Sciatic nerve (tissue), 2 donors: ENCODE data around the gene HOXB6. TPM values are rescaled to one million over a fixed set of nuclear protein-coding genes. Genes with fewer than 3 reads are reported as not detected.

Source experiments
- ATAC-seq: fragments of 200-7000 bp; cut with Tn5 transposase; one replicate; pipeline ENCODE4 v1.9.1; 2020; ENCODE audit warnings: mild to moderate bottlenecking, moderate library complexity
- DNase-seq: peaks from one replicate; pipeline ENCODE4 v3.0.0-alpha.2; 2020; ENCODE audit warnings: low spot score
- intact Hi-C: fragments of 100-400 bp; cut with DNase I; formaldehyde crosslinking; loops from one replicate; pipeline ENCODE4 v1.14.2; 2022
- total RNA-seq: library from RNA; stranded (reverse); fragmentation: NEBNext Ultra II Directional; extraction: Animal tissue kit (Norgen Biotek cat#: 25700); gene quantifications from one replicate; pipeline ENCODE4 v1.2.1, GENCODE V29; 2021
- donor health status: DM: no; HTN: no; CAD: no.
- donor health status: DM: no; HTN: no; CAD: no.

HOXB6 gene
- total RNA-seq, 1 donor from 2014 or later, result 6.3 TPM

DNA sequence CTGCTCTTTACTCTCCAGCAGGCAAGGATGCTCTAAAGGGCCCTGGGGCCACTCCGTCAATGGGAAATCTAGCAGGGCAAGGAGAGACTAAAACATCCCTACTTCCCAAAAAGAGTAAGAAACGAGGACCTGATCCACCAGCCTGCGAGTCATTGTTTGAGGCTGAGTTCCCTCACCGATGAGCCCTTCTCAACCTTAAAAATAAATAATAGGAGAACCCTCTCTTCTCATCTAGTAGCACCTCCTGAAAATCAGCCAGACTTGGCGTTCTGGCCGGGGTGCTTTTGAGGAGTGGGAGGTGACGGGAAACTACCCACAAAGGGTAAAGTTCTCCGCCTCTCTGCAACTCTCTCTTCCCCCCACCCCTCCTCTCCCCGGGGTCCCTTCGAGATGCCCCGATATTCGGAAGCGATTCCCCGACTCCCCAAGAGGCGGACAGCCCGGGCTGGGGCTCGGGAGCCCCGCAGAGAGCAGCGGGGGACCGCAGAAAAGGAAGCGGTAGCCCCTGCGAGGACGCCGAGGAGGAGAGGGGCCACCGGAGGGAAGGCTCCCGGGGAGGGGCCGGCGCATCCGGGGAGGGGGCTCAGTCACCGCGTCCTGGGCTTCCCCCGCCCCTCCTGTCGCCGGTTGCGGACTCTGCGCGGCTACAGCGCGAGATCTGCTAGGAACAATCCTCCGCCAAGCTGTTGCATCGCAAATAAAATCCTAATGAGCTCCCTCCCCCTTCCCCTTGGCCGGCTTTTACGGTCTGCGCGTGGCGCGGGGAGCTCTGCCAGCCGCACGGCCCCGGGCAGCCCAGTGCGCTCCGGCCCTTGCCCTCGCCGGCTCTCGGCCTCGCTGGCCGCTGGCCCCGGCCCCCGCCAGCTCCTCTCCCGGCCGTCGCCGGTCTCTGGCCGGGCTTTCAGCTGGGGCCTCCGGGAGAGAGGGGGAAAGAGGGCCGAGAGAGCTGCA lies 20.0 kb upstream of the HOXB6 start:
- peak; percentile 43 for ATAC-seq
- DNase-seq, result no peak
- intact Hi-C loops, result no loop called here

DNA sequence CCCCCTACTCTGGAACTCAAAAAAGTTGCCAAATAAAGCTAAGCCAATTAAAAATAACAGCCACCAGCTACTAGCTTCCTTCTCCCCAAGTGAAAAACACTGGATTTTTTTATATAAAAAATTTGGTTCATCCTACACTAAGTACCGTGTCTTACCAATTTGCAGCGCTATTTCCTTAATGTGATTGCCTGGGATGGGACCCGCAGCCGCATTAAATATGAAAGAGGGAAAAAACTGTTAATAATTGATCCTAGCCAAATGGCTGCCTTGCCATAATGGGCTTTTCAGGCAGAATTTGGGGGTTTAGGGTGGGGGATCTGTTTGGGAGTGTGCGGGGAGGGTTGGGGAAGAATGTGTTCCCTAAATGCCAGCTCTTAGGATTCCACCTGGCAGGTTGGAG lies 19.3 kb upstream of the HOXB6 start:
- ATAC-seq (no peak), DNase-seq (no peak)
- intact Hi-C loops, result no loop called here

DNA sequence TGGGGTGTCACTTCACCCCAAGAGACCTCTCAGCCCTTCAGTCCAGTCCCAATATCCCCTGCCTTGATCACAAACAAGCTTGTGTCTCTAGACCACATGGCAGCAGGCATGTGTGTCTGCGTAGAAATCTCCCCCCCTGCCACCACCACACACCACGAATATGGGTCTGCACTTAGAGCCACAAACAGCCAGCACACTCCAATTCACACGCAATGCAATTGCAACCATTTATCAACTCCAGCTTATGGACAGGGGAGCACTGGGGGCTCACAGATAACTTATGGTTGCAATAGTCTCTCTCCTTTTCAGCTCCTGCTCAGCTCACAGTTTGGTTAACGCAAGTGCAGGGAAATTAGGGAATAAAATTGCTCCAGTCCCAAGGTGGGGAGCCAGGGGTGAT lies 18.8 kb upstream of the HOXB6 start:
- intact Hi-C loops, result no loop called here
- DNase-seq (no peak), ATAC-seq (no peak)

DNA sequence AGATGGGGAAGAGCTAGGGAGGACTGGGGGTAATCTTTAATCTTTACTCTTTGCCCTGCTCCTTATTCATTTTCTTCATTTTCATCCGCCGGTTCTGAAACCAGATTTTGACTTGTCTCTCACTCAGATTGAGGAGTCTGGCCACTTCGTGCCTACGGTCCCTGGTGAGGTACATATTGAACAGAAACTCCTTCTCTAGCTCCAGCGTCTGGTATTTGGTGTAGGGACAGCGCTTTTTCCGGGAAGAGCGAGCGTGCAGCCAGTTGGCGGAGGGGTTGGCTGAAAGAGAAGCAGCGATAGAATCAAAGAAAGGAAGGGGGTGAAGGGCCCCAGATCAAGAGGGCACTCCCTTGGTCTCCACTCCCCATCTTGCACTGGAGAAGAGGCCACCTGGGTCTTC lies 18.1 kb upstream of the HOXB6 start:
- no peak for ATAC-seq
- no peak for DNase-seq
- intact Hi-C loops, result no loop called here

DNA sequence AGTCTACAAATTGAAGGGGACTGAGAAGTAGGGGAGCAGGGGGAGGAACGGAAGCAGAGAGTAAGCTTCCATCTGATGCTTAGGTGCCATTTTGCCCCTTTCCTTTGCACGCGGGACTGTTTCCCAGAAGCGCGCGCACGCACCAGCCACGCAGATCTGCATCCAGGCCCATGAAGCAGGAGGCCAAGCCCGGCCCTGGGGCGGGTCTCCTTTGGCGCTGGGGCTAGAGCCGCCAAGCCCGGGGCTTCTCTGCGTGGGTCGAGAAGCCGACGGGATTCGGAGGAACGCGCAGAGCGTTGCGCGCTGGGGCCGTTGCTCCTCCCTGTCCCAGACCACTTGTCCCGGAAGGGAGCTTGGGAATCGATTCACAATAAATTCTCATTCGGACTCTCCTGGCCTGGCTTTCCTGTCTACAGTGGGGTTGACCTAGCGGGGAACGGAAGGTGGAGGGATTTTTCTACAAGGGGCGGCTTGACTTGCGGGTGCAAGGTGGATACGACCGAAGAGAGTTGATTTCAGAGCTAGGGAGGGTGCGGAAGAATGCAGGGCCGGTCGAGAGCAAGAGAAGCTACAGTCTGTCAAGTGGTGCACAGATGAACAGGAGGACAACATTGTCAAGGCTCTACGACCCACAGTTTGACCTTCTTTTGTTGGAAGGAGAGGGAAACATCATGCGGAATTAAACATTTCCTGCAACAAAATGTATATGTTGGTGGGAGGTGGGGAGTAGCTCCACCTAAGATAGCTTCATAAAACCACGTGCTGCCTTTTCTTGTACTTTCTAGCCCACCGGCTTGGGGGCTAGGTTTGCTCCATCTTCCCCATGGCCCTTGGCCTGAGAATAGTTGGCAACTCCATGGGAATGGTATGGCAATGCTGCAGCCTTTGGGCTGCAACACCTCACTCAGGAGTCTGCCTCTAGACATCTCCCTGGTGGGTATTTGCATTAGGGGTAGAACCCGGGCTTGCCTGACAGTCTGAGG lies 16.9 kb upstream of the HOXB6 start:
- intact Hi-C loops, result no loop called here
- ATAC-seq, result no peak
- DNase-seq, result no peak

DNA sequence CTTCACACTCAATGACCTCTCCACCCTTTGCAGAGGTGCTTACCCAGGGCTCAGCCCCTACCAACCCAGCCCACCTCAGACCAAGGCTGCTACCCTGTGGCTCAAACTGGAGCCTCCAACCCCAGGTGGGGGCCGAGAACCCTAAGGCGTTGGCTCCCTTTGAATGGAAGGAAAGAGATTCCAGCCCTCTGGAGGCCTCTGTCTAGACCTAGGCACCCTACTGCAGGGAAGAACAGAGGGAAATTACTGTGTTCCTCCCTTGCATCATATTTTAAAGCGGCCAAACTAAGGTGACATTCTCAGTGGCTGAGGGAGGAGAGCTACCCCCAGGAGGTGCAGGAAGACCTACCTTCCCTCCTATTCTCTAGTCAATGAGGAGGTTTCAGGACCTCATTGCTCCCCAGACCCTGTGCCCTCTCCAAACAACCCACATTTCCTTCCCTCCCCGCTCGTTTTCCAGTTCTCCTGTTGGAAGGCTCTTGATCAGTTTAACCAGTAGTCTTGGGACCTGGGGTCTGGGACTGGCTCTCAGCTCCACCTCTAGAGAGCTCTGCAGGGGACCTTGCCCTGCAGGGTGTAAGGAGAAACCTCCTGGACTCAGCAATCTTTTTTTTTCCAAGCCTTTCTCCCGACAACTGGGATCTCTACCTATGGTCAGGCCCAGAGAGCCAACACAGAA lies 15.8 kb upstream of the HOXB6 start:
- DNase-seq, result no peak
- intact Hi-C loops, result no loop called here
- no peak for ATAC-seq

DNA sequence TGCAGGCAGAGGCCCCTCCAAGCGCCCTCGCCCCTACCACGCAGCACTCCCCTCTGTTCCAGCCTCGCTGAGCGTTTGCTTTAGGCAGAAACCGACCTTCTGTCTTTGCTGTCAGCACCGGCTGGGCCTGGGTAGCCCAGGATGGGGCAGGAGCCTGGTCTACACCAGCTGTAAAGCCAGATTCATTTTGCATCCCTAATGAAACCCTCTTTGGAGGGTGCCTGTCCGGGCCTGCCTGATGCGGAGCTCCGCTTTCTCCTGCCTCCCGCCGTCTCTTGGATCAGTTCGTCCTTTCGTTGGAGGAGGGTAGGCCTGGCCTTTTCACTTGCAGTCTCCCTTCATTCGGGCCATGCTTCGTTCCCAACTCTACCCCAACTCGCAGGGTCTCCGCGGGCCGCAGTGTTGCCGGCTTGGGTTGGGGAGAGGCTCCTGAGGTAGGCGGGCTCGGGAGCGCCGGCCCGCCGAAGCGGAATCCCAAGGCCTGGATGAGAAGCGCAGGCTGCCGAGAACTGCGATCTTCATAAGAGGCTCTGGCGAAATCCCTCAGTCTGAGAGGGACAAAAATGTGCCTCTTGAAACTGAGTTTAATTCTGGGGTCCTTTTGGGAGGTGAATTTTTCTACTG lies 15.2 kb upstream of the HOXB6 start:
- ATAC-seq (no peak), DNase-seq (no peak)
- intact Hi-C loops, result no loop called here

DNA sequence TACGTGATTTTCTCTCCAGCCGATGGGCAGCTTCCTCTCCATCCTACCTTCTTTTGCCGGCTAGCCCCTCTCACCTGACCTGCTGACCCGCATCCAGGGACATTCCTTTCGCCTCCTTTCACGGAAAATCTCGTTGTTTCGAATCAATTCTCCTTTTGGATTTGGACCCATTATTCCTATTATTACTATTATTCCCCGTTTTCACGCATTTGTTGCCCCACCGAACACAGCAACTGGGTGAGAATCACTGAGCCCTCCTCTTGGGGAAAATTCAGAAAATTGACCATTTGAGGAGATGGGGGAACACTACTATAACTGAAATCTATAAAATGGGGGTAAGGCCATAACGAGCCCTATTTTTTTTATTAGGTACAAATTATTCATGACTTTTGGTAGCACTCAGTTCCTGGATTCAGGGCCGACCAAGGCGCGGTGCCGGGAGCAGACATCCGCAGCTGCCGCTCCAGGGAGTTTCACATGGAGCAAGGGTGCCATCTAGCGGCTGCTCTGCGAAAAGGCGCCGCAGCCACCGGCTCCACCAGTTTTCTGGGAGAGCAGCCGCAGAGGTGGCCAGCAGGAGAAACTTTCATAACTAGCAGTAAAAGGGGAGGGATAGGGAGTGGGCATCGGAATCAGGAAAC lies 13.6 kb upstream of the HOXB6 start:
- ATAC-seq (peak; percentile 95), DNase-seq (peak; percentile 94)
- intact Hi-C loops, result no loop called here

DNA sequence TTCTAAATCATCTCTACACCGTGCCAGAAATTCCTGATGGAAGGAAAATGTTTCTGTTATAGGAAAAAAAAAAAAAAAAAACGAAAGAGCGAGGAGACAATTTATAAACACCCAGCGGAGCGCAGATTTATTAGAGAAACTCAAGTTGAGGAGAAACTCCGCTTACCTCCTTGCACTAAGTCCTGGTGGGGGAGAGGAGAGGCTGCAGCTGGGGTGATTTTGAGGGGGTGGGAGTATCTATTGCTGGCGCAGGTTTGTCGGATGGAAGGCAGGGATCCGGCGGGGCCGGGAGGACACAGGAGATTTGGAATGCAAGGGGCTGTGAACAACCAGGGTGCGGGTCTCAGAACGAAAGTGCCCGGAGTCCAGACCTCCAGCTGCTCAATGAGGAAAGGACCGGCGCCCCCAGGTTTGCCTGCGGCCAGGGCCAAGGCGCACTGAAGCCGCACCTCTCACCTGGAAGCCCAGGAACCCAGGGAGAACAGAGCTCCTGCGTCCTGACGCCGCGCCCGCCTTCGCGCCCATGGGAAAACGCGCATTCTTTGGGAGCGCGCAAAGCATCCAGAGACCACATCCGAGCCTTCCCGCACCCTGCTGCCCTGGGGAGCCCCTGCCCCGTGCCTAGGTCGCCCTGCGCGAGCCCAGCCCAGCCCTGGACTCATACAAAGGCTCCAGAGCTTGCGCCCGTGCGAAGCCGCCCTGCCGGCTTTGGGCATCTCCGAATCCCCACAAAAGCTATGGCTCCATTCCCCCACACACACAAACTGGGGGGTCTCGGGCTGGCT lies 12.9 kb upstream of the HOXB6 start:
- intact Hi-C loops, result no loop called here
- ATAC-seq (no peak), DNase-seq (no peak)

DNA sequence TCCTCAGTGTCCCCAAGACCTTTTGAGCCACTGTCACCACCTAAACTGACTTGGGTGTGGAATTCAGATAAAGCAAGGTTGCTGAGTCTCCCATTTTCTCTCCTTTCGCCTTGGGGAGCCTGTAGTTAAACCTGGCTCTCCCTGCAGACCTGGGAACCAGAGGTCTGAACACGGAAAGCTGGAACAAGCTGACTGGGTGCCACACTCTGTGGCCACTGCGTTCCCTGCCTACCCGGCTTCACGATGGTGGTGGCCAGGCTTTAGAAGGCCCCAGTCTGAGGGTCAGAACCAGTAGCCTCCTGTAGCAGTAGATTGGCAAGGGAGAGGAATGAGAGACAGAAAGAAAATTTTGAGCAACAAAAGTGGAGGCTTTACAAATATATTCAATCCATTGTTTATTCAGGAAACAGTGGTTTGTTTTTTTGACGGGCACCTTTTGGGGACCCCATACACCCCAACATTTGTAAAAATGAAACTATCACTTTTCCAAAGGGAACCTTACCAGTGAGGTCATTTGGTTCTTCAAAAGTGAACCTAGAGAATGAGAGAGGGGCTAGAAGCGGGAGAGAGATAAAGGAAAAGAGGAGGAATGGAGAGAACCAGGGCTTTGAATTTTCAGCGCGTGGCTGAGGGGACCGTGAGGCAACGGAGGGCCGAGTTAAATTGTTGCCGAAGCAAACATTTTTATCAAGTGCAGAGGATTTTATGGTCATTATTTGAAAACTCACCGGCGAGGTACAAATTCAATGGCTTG lies 12.1 kb upstream of the HOXB6 start:
- no peak for DNase-seq
- ATAC-seq, result no peak
- intact Hi-C loops, result no loop called here

DNA sequence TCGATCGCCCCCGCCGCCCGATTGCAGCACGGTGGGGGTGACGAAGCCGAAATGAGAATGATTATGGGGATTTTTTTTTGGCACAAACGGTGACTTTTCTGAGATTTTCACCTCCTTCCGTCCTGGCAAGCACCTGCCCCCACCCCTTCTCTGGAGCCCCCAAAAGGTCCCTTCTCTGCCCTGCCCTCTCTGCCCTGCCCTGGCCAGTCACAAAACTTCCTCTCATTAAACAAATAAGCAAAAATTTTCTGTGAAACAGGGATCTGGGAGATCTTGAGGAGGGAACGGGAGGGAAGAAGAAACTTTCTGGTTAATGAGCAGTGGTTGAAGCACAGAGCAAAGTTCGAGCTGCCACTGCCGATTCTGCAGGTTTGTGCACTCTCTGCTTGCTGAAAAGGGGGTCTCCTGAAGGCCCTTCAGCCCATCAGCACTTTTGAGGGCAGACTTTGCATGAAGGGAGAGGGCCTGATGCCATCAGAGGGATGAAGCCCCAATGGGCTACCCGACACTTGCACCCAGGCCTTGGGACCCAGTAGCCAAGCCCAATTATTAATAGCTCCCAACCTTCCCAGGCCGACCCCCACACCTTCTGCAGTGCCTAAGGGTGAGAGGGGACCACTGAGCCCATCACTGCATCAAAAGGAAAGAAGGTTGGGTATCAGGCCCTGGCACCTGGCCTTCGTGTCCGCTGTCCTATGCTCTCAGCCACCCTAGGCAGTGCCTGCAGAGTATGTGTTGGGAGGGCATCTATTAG lies 11.4 kb upstream of the HOXB6 start:
- DNase-seq (no peak), ATAC-seq (no peak)
- intact Hi-C loops, result no loop called here

DNA sequence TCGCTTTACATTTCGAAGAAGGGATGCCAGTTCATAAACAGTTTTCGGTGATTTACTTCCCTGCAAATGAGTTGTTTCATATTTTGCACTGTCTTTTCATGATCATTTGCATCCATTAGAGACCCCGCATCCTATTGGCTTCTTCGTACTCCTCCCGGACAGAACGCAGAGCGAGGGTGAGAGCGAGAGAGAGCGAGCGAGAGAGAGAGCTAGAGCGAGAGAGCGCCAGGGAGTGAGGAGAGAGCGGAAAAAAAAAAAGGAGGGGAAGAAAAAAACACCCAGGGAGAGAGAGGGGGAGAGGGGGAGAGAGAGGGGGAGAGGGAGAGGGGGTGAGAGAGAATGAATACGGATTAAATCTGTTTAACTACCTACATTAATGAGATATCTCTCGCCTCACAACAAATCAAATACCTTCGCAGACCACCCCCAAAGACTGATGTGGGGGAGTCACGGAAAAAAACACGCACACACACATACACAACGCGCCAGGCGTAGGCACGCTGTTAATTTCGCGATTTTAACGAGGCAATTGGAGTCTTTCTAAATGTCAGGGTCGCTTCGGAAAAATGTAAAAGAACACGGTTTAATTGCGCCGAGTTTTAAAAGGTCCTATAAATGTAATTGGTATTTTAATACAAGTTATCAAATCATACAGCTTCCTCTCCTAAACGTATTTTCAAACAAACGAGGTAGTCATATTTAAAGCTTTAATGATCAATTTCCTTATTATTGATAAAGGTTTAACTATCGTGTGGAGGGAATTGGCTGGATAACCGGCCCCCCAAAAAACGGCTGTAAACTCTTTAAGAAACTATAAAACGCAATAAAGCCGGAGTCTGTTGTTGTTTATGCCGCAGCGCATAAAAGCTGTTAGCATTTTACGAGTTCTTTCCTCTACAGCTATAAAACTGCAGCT lies 10.5 kb upstream of the HOXB6 start, which contains the start of gene HOXB8:
Gene HOXB8 (minus strand): TSS at position 246 of the 916 bp plus-strand sequence. CDS start 588 bp downstream, outside the sequence.
- DNase-seq (no peak), ATAC-seq (no peak)
- intact Hi-C loops, result no loop called here

DNA sequence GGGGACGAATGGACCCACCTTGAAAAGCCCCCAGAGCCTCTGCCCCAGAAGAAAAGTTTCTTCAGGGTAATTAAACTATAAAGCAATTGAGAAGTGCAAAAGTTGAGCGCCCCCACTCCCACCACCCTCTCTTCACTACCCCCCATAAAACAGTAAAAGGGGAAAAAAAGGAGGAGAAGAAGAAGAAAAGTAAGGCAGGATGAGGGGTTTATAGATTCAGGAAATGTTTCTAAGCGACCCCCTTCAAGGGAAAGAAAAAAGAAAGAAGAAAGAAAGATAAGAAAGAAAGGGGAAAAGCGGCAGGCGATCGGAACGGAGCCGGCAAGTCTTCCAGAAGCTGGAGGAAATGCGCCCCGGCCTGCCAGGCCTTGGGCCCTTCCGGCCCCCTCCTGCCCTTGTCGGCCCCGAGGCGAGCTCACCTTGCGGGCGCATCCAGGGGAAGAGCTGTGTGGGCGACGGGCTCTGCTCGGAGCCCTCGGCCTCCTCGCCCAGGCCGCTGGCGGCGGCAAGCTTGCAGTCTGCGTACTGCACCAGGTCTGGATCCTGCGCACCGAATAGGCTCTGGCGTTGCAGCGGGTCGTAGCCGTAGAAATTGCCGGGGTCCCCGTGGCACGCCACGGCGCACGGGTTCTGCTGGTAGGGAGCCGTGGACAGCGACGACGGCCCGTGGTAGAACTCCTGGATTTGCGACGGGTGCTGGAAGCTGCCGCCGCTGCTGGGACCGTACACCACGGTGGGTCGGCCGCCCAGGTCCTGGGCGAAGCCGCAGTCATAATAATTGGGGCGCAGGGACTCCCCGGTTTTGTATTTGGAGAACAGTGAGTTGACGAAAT lies 9.3 kb upstream of the HOXB6 start:
- ATAC-seq (no peak), DNase-seq (no peak)
- intact Hi-C loops, result loop anchor here (2.0 kb wide), 1 partner anchor 63 kb away; no protein-coding TSS in a partner anchor
